Endothelial cell (in vitro differentiated cells): ENCODE measurements around the gene SLC30A9. TPM values are rescaled to one million over a fixed set of nuclear protein-coding genes. Genes with fewer than 3 reads are reported as not detected.

ENCODE experiments used
- DNase-seq: peaks from one replicate; pipeline ENCODE4 v3.0.0; 2021; ENCODE audit warnings: low spot score
- H3K27ac Mint-ChIP-seq: one replicate; pipeline ENCODE4 v1.8.0; 2021; ENCODE audit warnings: mixed read lengths, inconsistent platforms; ENCODE audit not compliant: unreplicated experiment
- H3K27me3 Mint-ChIP-seq: one replicate; pipeline ENCODE4 v1.8.0; 2021; ENCODE audit warnings: mild to moderate bottlenecking, moderate library complexity, mixed read lengths, inconsistent platforms; ENCODE audit not compliant: unreplicated experiment
- H3K36me3 Mint-ChIP-seq: one replicate; pipeline ENCODE4 v1.8.0; 2021; ENCODE audit warnings: mild to moderate bottlenecking, low read depth, mixed read lengths, inconsistent platforms; ENCODE audit not compliant: unreplicated experiment
- H3K4me1 Mint-ChIP-seq: one replicate; pipeline ENCODE4 v1.8.0; 2021; ENCODE audit warnings: mild to moderate bottlenecking, mixed read lengths, inconsistent platforms; ENCODE audit not compliant: unreplicated experiment
- H3K4me3 Mint-ChIP-seq: one replicate; pipeline ENCODE4 v1.8.0; 2021; ENCODE audit warnings: mild to moderate bottlenecking, mixed read lengths, inconsistent platforms; ENCODE audit not compliant: unreplicated experiment
- H3K9me3 Mint-ChIP-seq: one replicate; pipeline ENCODE4 v1.8.0; 2021; ENCODE audit warnings: mixed read lengths, inconsistent platforms; ENCODE audit not compliant: unreplicated experiment
- CTCF ChIP-seq: fragments of 200-600 bp; sonication (generic); IDR thresholded peaks from one replicate; pipeline ENCODE4 v1.5.0; 2021; ENCODE audit warnings: antibody characterized with exemption; ENCODE audit not compliant: unreplicated experiment
- total RNA-seq: library from RNA; stranded (reverse); fragmentation: NEBNext Ultra II Directional; extraction: Animal tissue kit (Norgen Biotek cat#: 25700); gene quantifications from one replicate; pipeline ENCODE4 v1.2.1, GENCODE V29; 2021; ENCODE audit not compliant: unreplicated experiment

The SLC30A9 gene
- total RNA-seq, 1 donor from 2014 or later, result 53.6 TPM

- H3K27ac Mint-ChIP-seq, result no peak overlapping the region
- DNase-seq, result no peak
- H3K4me3 Mint-ChIP-seq, result no peak overlapping the region
- peaks cover 21% of the 10 kb centered on the region for H3K36me3 Mint-ChIP-seq
- no peaks in the 10 kb centered on the region for H3K27me3 Mint-ChIP-seq
- H3K9me3 Mint-ChIP-seq, result no peaks in the 10 kb centered on the region
- H3K4me1 Mint-ChIP-seq, result peaks cover 10% of the 10 kb centered on the region
- TF ChIP-seq CTCF, result no peak
Observed at GRCh38 chr4:42122237-42122636, 131.9 kb downstream of the SLC30A9 start.

- Mint-ChIP-seq H3K36me3 (peaks cover 21% of the 10 kb centered on the region), H3K27me3 (no peaks in the 10 kb centered on the region), H3K9me3 (no peaks in the 10 kb centered on the region), H3K4me1 (peaks cover 16% of the 10 kb centered on the region), H3K4me3 (no peak overlapping the region), H3K27ac (no peak overlapping the region)
- TF ChIP-seq CTCF, result no peak
- DNase-seq, result no peak
Observed at GRCh38 chr4:42123071-42123644, 132.8 kb downstream of the SLC30A9 start.

GRCh38 chr4:42132099-42132498 is 141.8 kb downstream of the SLC30A9 start:
- no peak for TF ChIP-seq CTCF
- no peak for DNase-seq
- Mint-ChIP-seq H3K9me3 (no peaks in the 10 kb centered on the region), H3K4me1 (peaks cover 14% of the 10 kb centered on the region), H3K27ac (no peak overlapping the region), H3K4me3 (no peak overlapping the region), H3K27me3 (no peaks in the 10 kb centered on the region), H3K36me3 (peaks cover 6% of the 10 kb centered on the region)

GRCh38 chr4:42133006-42133405 is 142.7 kb downstream of the SLC30A9 start:
- Mint-ChIP-seq H3K27ac (no peak overlapping the region), H3K9me3 (no peaks in the 10 kb centered on the region), H3K36me3 (peaks cover 6% of the 10 kb centered on the region), H3K4me1 (peaks cover 6% of the 10 kb centered on the region), H3K4me3 (no peak overlapping the region), H3K27me3 (no peaks in the 10 kb centered on the region)
- TF ChIP-seq CTCF, result no peak
- DNase-seq, result no peak

- H3K9me3 Mint-ChIP-seq, result no peaks in the 10 kb centered on the region
- DNase-seq, result no peak
- no peaks in the 10 kb centered on the region for H3K4me1 Mint-ChIP-seq
- TF ChIP-seq CTCF, result no peak
- H3K27me3 Mint-ChIP-seq, result no peaks in the 10 kb centered on the region
- peaks cover 9% of the 10 kb centered on the region for H3K36me3 Mint-ChIP-seq
- no peak overlapping the region for H3K27ac Mint-ChIP-seq
- no peak overlapping the region for H3K4me3 Mint-ChIP-seq
Observed at GRCh38 chr4:42136371-42136770, 146.0 kb downstream of the SLC30A9 start.

Other genes starting within 250 kb of the SLC30A9 start
- not detected for gene PHOX2B, start 241.8 kb upstream of the SLC30A9 start, total RNA-seq
- gene TMEM33, start 55.1 kb upstream of the SLC30A9 start, total RNA-seq, result 59.6 TPM
- 0.44 TPM for gene DCAF4L1, start 8.8 kb upstream of the SLC30A9 start, total RNA-seq
- gene BEND4, start 162.1 kb downstream of the SLC30A9 start, total RNA-seq, result 16.3 TPM